Testis (tissue), 5 donors: ENCODE data around the gene PIAS3. TPM values are rescaled to one million over a fixed set of nuclear protein-coding genes. Genes with fewer than 3 reads are reported as not detected.

Source experiments
- DNase-seq: peaks from one replicate; pipeline ENCODE4 v3.0.0-alpha.2; 2019
- H3K27ac ChIP-seq, 2 donors: fragments of 200-600 bp; sonication (generic); one replicate each; pipeline ENCODE4 v1.5.1; 2019
- H3K27me3 ChIP-seq: fragments of 200-600 bp; sonication (generic); one replicate; pipeline ENCODE4 v1.5.1; 2019
- H3K36me3 ChIP-seq: fragments of 200-600 bp; sonication (generic); one replicate; pipeline ENCODE4 v1.5.1; 2017; ENCODE audit warnings: low read depth; ENCODE audit errors: missing control alignments
- H3K4me1 ChIP-seq: fragments of 200-600 bp; sonication (generic); one replicate; pipeline ENCODE4 v1.5.1; 2019
- H3K4me3 ChIP-seq, 2 donors: fragments of 200-600 bp; sonication (generic); one replicate each; pipeline ENCODE4 v1.5.1; 2017 to 2019
- H3K9me3 ChIP-seq: fragments of 200-600 bp; sonication (generic); one replicate; pipeline ENCODE4 v1.5.1; 2017
- POLR2A ChIP-seq: fragments of 450-650 bp; IDR thresholded peaks from one replicate; pipeline ENCODE4 v1.6.1; 2017; ENCODE audit warnings: antibody characterized with exemption, mild to moderate bottlenecking, moderate library complexity
- WGBS, 2 donors: methylation state at CpG; one replicate each; pipeline ENCODE4 v1.1.5; 2018; 5-methylcytosine and 5-hydroxymethylcytosine counted together
- intact Hi-C: fragments of 100-400 bp; cut with DNase I; formaldehyde crosslinking; loops from one replicate; pipeline ENCODE4 v1.15.1; 2023; ENCODE audit warnings: low total_unique reads
- long read RNA-seq, 2 donors: transcript quantifications; one replicate each; lab custom pipeline, GENCODE V29; 2026
- polyA plus RNA-seq: library from polyadenylated mRNA; stranded (reverse); fragments of 350-450 nt; fragmentation: Illumina TruSeq; extraction: RNeasy Lipid Tissue Mini Kit (QIAGEN cat#74804); gene quantifications from one replicate; pipeline ENCODE4 v1.2.3, GENCODE V29; 2014; ENCODE audit warnings: low read depth, low replicate concordance; ENCODE audit not compliant: insufficient read depth
- total RNA-seq, 2 donors: library from RNA; depleted of rRNA; stranded (reverse); fragments of >200 nt; gene quantifications; one replicate each; pipeline ENCODE4 v1.2.3, GENCODE V29; 2016
- TF ChIP-seq, protein P1 (sequence below), 3 experiments: fragments of 450-650 bp in 2 of 3; fragments of 200-600 bp in 1 of 3; sonication (generic) in 1 of 3; IDR thresholded peaks; one replicate each; pipeline ENCODE4 v1.5.1; 2016 to 2019; ENCODE audit warnings: antibody characterized with exemption in 3 of 3, mild to moderate bottlenecking in 2 of 3, moderate library complexity in 1 of 3

PIAS3 gene
- total RNA-seq (10 to 100 TPM; 39.8 to 40.1 TPM), polyA plus RNA-seq (30.9 TPM)
- long read RNA-seq, donor 1, partial matches to known transcripts, result 13 of 15 reads
- long read RNA-seq, donor 1, other reads (novel, unspliced or antisense), result 0 of 15 reads
- long read RNA-seq, donor 2, partial matches to known transcripts, result 6 of 8 reads
- long read RNA-seq, donor 2, other reads (novel, unspliced or antisense), result 0 of 8 reads

DNA sequence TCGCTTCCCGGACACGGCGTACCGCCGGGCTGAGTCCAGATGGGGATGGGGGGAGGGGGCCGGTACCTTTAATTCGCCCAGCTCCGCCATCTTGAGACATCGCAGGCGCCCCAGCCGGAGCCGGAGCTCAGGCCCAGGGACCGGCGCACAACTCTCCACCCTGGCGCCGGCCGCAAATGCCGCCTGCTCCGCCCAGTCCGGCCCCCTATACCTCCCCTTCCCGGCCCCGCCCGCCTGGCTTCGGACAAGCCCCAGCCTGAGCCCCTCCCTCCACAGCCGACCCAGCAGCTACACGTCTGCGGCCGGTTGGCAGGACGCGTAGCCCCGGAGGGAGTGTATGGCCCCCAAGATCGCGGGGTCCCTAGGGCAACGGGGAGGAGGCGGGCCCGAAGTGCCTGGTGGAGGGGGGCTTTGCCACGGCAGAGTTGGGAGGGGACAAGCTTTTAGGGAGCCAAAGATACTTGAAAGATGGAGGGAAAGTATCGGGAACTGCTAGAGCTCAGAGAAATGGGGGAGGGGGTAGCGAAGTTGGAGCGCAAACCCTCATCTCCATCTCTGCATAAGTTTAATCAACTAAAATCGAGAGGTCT, at the start of gene PIAS3:
Gene PIAS3 (minus strand): TSS at position 181 of the 590 bp plus-strand sequence. CDS start 91 bp downstream, at position 90.
- H3K4me3 ChIP-seq, result peak within 1 kb of the TSS; percentile 82 to 85
- H3K36me3 ChIP-seq, result no peaks in the 10 kb centered on the region
- DNase-seq, result peak; percentile 97
- H3K9me3 ChIP-seq, result no peaks in the 10 kb centered on the region
- peak; percentile 20 for TF ChIP-seq POLR2A
- TF ChIP-seq, protein P1, sequence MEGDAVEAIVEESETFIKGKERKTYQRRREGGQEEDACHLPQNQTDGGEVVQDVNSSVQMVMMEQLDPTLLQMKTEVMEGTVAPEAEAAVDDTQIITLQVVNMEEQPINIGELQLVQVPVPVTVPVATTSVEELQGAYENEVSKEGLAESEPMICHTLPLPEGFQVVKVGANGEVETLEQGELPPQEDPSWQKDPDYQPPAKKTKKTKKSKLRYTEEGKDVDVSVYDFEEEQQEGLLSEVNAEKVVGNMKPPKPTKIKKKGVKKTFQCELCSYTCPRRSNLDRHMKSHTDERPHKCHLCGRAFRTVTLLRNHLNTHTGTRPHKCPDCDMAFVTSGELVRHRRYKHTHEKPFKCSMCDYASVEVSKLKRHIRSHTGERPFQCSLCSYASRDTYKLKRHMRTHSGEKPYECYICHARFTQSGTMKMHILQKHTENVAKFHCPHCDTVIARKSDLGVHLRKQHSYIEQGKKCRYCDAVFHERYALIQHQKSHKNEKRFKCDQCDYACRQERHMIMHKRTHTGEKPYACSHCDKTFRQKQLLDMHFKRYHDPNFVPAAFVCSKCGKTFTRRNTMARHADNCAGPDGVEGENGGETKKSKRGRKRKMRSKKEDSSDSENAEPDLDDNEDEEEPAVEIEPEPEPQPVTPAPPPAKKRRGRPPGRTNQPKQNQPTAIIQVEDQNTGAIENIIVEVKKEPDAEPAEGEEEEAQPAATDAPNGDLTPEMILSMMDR (IDR thresholded peaks at IDR 0.05), result peak in 1 of 3 experiments; percentile 7
- no peaks in the 10 kb centered on the region for H3K27me3 ChIP-seq
- peak within 1 kb of the TSS; percentile 88 to 91 for H3K27ac ChIP-seq
- peaks cover 13% of the 10 kb centered on the region for H3K4me1 ChIP-seq
- intact Hi-C loops, result no loop called here
- 1 to 2% methylated on average over 9 to 41 of the region's 42 CpGs for WGBS, 2 donors

DNA sequence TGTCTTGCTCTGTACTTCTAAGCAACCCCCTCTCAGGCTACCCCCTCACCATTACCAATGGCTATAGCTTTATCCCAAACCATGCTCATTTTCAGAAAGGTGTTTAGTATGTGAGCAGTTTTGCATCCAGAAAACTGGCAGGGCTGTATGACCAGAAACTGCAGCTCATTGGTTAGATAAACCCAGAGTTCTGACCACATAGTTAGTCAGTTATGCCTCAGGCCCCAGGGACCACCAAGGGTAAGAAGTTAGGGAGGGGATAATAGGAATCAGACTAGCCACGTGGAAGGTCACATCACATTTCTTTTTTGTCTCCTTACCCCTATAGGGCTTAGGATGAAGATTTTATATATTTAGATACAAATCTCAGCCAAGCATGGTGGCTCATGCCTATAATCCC, 49.8 kb upstream of the PIAS3 start:
- no peaks in the 10 kb centered on the region for H3K36me3 ChIP-seq
- H3K4me3 ChIP-seq, result no peak overlapping the region
- WGBS, 2 donors, result 54 to 67% methylated on average over 1 of the region's 1 CpG
- no peak for DNase-seq
- H3K4me1 ChIP-seq, result peaks cover 7% of the 10 kb centered on the region
- no peak overlapping the region for H3K27ac ChIP-seq
- H3K27me3 ChIP-seq, result no peaks in the 10 kb centered on the region
- intact Hi-C loops, result no loop called here
- TF ChIP-seq, protein P1 (IDR thresholded peaks at IDR 0.05), result no peak
- TF ChIP-seq POLR2A, result no peak
- H3K9me3 ChIP-seq, result no peaks in the 10 kb centered on the region

DNA sequence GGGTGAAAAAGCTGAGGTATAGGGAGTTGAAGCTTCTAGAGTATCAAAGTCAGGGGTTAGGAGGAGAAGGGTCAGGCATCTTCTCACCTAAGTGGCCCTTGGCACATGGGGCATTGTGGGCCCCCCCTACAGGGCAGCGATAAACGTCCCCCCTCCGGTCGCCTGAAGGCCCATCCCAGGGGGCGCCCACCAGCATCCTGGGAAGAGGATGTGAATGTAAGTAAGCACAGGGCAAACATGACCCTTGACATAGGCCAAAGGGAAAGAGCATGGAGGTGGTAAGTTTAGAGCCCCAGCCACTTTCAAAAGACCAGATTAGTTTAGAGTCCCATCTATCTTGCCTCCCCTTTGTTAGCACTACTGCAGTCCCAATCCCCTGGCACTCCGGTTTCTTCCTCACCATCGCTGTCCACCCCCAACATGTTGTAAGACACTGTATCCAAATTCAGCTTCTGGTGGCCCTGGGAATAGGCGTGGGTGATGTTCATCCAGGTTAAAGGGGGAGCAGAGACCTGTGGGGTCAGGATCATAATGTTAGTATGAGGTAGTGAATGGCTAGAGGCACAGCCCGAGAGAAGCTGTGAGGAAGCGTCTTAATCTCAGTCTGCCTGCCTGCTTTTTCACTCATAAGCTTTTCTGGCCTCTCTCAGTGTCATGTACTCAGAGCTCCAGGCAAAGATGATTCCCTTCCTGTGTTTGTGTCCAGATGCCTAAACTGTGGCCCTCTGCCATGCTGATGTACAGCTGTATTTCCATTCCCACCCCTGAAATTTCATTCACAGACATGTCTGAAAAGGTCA, 48.3 kb upstream of the PIAS3 start:
- H3K9me3 ChIP-seq, result no peaks in the 10 kb centered on the region
- H3K27ac ChIP-seq, result no peak overlapping the region
- H3K4me1 ChIP-seq, result peaks cover 7% of the 10 kb centered on the region
- no peak overlapping the region for H3K4me3 ChIP-seq
- H3K27me3 ChIP-seq, result no peaks in the 10 kb centered on the region
- TF ChIP-seq, protein P1 (IDR thresholded peaks at IDR 0.05), result no peak
- no peak for TF ChIP-seq POLR2A
- DNase-seq, result no peak
- H3K36me3 ChIP-seq, result no peaks in the 10 kb centered on the region
- 75 to 81% methylated on average over 8 to 10 of the region's 10 CpGs for WGBS, 2 donors
- intact Hi-C loops, result no loop called here

DNA sequence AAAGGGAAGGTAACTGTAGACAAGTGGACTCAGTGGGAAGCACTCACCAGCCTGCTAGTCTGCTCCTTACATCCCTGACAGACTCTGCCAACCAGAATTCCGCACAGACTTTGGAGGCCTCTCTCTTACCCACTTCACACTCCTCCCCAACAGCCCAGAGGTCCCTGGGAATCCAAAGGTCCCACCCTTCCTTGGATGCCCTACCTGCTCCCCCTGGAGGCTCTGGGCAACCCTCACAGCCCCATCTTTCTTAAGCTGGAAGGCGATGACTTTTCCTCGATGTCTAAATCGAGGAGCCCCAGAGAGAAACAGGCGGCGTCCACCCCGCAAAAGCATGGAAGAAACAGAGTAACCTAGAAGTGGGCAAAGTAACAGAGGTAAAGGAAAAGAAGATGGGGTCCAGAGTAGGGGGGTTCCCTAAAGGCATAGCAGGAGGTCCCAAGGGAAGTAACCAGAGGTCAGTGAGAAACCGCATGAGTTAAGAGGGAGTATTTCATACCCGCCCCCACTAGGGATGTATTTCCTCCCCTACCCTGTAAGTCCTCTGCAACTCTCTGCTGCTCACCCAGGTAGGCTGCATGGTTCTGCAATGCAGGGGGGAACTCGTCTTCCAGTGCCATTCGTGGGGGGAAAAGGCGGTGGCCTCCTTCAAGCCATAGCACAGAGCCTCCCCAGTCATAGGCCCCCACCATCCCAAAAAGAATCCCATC, 42.6 kb upstream of the PIAS3 start:
- TF ChIP-seq, protein P1 (IDR thresholded peaks at IDR 0.05), result no peak
- TF ChIP-seq POLR2A, result no peak
- Histone ChIP-seq H3K27me3 (no peaks in the 10 kb centered on the region), H3K4me1 (no peaks in the 10 kb centered on the region), H3K27ac (no peak overlapping the region), H3K36me3 (no peaks in the 10 kb centered on the region), H3K9me3 (no peaks in the 10 kb centered on the region), H3K4me3 (no peak overlapping the region)
- no peak for DNase-seq
- intact Hi-C loops, result no loop called here
- 84 to 86% methylated on average over 12 of the region's 12 CpGs for WGBS, 2 donors
